Vagina (tissue), 2 donors: ENCODE data around the gene TMEM59.

Source experiments
- POLR2A ChIP-seq, 2 donors: fragments of 450-650 bp; IDR thresholded peaks; one replicate each; pipeline ENCODE4 v1.6.1; 2017; ENCODE audit warnings: antibody characterized with exemption in 2 of 2, mild to moderate bottlenecking in 2 of 2, moderate library complexity in 2 of 2
- TF ChIP-seq, protein P1 (sequence below), 3 experiments: fragments of 450-650 bp in 2 of 3; fragments of 200-600 bp in 1 of 3; sonication (generic) in 1 of 3; IDR thresholded peaks; one replicate each; pipeline ENCODE4 v1.5.1; 2017 to 2019; ENCODE audit warnings: antibody characterized with exemption in 3 of 3, mild to moderate bottlenecking in 2 of 3, moderate library complexity in 2 of 3

GRCh38 chr1:54052431-54052933 lies 522 bp downstream of the TMEM59 start:
- TF ChIP-seq, protein P1, sequence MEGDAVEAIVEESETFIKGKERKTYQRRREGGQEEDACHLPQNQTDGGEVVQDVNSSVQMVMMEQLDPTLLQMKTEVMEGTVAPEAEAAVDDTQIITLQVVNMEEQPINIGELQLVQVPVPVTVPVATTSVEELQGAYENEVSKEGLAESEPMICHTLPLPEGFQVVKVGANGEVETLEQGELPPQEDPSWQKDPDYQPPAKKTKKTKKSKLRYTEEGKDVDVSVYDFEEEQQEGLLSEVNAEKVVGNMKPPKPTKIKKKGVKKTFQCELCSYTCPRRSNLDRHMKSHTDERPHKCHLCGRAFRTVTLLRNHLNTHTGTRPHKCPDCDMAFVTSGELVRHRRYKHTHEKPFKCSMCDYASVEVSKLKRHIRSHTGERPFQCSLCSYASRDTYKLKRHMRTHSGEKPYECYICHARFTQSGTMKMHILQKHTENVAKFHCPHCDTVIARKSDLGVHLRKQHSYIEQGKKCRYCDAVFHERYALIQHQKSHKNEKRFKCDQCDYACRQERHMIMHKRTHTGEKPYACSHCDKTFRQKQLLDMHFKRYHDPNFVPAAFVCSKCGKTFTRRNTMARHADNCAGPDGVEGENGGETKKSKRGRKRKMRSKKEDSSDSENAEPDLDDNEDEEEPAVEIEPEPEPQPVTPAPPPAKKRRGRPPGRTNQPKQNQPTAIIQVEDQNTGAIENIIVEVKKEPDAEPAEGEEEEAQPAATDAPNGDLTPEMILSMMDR (IDR thresholded peaks at IDR 0.05): no peak
- no peak for TF ChIP-seq POLR2A (IDR thresholded peaks at IDR 0.05)
